ENCODE data around the gene RFESD.

GRCh38 chr5:95668216-95668615 lies 21.6 kb downstream of the RFESD start:
- TF ChIP-seq CTCF (conservative IDR thresholded peaks at IDR 0.05): no peak
- no peak for TF ChIP-seq EZH2 (IDR thresholded peaks at IDR 0.05; ENCODE audit: low read depth)
